ENCODE measurements around the gene PCDH9.

Gene PCDH9

DNA sequence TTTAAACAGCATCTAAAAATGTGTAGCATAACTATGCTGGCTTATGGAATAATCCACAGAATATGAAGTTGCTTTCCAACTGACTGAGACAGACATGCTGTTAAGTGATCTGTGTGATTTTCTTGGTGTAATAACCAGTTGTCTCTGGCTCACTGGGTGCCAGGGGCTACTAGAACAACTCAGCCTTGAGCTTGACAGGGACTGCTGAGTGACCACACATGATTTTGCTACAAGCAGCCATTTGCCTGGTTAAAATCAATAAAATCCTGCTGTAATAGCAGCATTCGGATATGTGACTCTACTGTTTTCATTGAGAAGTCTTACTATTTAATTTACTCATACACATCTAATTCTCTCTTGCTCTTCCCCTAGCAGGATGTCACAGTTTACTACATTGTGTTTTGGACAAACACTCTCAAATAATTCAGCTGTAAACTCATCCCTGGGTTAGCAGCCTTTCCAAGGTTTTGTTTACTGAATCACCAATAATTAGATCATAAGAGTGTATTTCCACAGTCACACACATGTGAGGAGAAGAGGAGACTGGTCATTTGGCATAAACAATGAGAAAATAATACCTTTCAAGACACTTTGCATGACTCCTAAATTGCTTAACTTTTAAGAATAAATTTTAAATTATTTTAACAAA is 426.2 kb downstream of the PCDH9 start:
- ChIA-PET CTCF (no interaction called here), POLR2A (no interaction called here)
- TF ChIP-seq, protein P1, sequence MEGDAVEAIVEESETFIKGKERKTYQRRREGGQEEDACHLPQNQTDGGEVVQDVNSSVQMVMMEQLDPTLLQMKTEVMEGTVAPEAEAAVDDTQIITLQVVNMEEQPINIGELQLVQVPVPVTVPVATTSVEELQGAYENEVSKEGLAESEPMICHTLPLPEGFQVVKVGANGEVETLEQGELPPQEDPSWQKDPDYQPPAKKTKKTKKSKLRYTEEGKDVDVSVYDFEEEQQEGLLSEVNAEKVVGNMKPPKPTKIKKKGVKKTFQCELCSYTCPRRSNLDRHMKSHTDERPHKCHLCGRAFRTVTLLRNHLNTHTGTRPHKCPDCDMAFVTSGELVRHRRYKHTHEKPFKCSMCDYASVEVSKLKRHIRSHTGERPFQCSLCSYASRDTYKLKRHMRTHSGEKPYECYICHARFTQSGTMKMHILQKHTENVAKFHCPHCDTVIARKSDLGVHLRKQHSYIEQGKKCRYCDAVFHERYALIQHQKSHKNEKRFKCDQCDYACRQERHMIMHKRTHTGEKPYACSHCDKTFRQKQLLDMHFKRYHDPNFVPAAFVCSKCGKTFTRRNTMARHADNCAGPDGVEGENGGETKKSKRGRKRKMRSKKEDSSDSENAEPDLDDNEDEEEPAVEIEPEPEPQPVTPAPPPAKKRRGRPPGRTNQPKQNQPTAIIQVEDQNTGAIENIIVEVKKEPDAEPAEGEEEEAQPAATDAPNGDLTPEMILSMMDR (IDR thresholded peaks at IDR 0.05; ENCODE audit: insufficient read depth, low read length, missing control alignments) = no peak
- no peak overlapping the region for H3K4me3 ChIP-seq (ENCODE audit: low read depth, low read length)
- no peak for DNase-seq (ENCODE audit: low read depth, low spot score)

DNA sequence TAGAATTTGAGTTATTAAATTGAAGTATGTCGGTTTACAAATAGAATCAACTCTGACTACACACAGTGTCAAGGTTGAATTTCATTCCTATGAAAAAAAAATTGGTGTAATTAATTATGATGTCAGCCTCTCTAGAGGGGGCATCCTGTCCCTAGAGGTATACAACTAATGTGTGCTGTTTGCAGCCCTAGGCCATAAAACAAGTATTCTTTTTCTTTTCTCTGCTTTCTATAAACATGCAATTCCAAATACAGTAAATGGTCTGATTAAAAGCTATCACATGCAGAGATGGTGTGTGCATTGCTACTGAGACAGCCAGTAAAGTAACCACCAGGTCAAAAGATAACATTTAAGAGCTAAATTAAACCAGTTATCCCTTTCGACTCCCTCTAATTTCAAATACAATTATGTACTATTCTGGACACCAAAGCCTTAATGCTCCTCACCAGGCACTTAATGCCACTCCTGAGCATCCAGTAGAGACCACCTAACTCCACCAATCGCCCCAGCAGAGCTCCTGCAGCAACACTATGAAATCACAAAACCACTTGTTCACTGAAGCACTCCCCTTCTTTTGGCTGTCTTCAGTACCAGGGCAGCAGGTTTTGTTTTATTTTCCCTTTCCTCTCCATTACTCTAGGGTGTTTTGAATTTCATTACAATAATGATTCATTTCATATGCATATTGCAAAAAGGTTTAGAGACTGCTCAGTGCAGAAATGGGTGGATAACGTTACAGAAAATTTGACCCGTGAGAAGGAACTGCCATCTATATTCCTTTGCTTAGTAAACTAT is 426.9 kb downstream of the PCDH9 start:
- CTCF ChIA-PET = no interaction called here
- TF ChIP-seq, protein P1 (IDR thresholded peaks at IDR 0.05; ENCODE audit: insufficient read depth, low read length, missing control alignments) = no peak
- DNase-seq (ENCODE audit: low read depth, low spot score) = no peak
- no peak overlapping the region for H3K4me3 ChIP-seq (ENCODE audit: low read depth, low read length)
- POLR2A ChIA-PET = no interaction called here

DNA sequence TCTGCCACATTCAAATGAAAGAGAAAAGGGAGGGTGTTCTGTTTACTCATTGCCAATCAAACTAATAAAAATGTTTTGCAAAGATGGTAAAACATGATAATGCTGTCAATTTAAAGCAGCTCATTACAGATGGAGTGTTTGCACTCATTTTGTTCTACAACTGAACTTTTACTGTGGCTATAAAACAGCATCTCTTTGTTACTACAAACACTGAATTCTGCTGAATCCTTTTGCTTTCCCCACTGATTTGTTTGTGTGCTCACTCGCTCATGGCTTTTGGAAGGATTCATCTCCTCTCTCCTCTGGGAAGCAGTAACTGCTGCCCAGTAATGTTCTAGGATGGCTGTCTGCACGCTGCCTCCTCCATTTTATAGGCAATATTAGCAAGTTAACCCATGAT is 434.5 kb downstream of the PCDH9 start:
- H3K4me3 ChIP-seq (ENCODE audit: low read depth, low read length) = no peak overlapping the region
- DNase-seq (ENCODE audit: low read depth, low spot score) = no peak
- TF ChIP-seq, protein P1 (IDR thresholded peaks at IDR 0.05; ENCODE audit: insufficient read depth, low read length, missing control alignments) = no peak
- POLR2A ChIA-PET = no interaction called here
- CTCF ChIA-PET = no interaction called here

DNA sequence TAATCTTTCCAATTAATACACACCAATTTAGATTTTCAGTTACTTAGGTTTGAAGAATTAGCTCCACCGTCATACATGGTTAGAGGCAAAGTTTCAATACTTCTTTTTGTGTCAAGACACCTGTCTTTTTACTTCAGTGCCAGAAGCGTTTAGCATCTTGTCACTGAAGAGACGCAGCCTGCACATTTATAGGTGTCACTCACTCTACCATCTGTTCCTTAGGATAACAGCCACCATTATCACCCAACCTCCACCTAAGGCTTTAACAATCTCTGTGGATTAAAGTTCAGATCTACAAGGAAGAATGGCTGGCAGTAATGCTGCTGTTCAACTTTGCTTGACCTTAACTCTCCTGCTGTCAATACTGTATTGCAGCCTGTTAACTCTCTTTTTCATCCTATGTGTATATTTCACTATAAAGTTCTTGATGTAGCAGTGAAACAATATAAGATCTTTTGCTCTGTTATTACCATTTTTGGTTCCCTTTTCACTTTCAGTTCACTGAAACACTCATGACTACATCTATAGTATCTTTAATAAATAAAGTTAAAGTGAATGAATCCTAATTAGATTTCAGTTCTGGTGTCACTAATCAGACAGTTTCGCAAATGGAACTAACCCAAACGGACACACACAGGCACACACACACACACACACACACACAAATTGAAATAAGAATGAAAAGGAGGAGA is 435.6 kb downstream of the PCDH9 start:
- POLR2A ChIA-PET = no interaction called here
- no peak overlapping the region for H3K4me3 ChIP-seq (ENCODE audit: low read depth, low read length)
- TF ChIP-seq, protein P1 (IDR thresholded peaks at IDR 0.05; ENCODE audit: insufficient read depth, low read length, missing control alignments) = no peak
- CTCF ChIA-PET = no interaction called here
- no peak for DNase-seq (ENCODE audit: low read depth, low spot score)

DNA sequence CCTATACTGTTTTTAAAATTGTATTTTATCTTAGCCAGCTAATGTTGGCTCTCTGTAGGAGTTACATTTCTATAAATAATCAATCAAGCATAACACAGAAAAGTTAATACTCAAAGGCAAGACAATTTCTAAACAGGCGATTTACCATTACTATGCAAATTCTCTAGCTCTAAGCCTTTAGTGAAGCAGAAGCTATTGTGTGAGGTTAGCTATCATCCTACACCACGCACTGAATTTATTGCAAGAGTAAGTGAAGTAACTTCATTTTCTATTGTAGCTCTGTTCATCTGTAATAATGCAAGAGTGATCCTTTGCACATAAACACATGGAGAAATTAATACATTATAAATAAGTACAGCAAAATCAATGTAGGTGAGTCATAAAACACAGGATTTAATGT is 439.3 kb downstream of the PCDH9 start:
- POLR2A ChIA-PET = no interaction called here
- CTCF ChIA-PET = no interaction called here
- no peak for DNase-seq (ENCODE audit: low read depth, low spot score)
- TF ChIP-seq, protein P1 (IDR thresholded peaks at IDR 0.05; ENCODE audit: insufficient read depth, low read length, missing control alignments) = no peak
- no peak overlapping the region for H3K4me3 ChIP-seq (ENCODE audit: low read depth, low read length)

DNA sequence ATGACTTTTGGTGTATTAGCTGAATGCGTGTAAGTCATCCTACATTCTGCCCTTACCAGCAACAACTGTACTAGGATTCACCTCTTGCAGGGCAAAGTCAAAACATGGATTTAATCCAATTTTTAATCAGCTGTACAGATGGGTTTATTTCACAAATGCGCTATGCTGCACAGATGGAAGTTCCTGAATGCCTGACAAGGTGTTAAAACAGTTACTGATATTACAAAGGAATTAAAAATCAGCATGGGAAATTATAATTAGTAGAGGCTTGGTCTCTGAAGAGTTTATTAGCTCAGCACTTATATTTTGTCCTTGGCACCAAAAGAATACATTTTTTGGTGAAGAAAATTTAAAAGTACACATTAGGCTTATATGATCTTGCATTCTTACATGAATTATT is 448.9 kb downstream of the PCDH9 start:
- TF ChIP-seq, protein P1 (IDR thresholded peaks at IDR 0.05; ENCODE audit: insufficient read depth, low read length, missing control alignments) = no peak

More for the DNA sequence above, 448.9 kb downstream of the PCDH9 start:
- H3K4me3 ChIP-seq (ENCODE audit: low read depth, low read length) = no peak overlapping the region
- ChIA-PET CTCF (no interaction called here), POLR2A (no interaction called here)
- DNase-seq (ENCODE audit: low read depth, low spot score) = no peak
